ENCODE measurements around the gene MYBPH. TPM values are rescaled to one million over a fixed set of nuclear protein-coding genes. Genes with fewer than 3 reads are reported as not detected.

The MYBPH gene
- total RNA-seq, 2 experiments from 2014 or later, result not detected

GRCh38 chr1:203210350-203210749 lies 34.7 kb upstream of the MYBPH start:
- Histone ChIP-seq H3K9me3 (ENCODE audit: low read length) (no peaks in the 10 kb centered on the region; the same call in 1 of the 2 replicates), H2AFZ (ENCODE audit: low read length) (no peak overlapping the region), H3K9me2 (ENCODE audit: insufficient read depth, low read length) (no peaks in the 10 kb centered on the region), H3K36me3 (ENCODE audit: insufficient read depth, low read length) (no peaks in the 10 kb centered on the region), H3K4me3 (ENCODE audit: low read depth, low read length, poor library complexity, severe bottlenecking) (no peak overlapping the region), H4K20me1 (ENCODE audit: insufficient read depth, low read length) (no peaks in the 10 kb centered on the region), H3K4me1 (ENCODE audit: insufficient read depth, low read length, poor library complexity, severe bottlenecking) (no peaks in the 10 kb centered on the region), H3K4me2 (ENCODE audit: low read length) (no peak overlapping the region), H3K27ac (ENCODE audit: low read depth, low read length, poor library complexity, severe bottlenecking) (no peak overlapping the region), H3K79me2 (ENCODE audit: insufficient read depth, low read depth, low read length) (no peaks in the 10 kb centered on the region)
- BruUV-seq (replicated peaks), result no TSS peak
- TF ChIP-seq, protein P1, sequence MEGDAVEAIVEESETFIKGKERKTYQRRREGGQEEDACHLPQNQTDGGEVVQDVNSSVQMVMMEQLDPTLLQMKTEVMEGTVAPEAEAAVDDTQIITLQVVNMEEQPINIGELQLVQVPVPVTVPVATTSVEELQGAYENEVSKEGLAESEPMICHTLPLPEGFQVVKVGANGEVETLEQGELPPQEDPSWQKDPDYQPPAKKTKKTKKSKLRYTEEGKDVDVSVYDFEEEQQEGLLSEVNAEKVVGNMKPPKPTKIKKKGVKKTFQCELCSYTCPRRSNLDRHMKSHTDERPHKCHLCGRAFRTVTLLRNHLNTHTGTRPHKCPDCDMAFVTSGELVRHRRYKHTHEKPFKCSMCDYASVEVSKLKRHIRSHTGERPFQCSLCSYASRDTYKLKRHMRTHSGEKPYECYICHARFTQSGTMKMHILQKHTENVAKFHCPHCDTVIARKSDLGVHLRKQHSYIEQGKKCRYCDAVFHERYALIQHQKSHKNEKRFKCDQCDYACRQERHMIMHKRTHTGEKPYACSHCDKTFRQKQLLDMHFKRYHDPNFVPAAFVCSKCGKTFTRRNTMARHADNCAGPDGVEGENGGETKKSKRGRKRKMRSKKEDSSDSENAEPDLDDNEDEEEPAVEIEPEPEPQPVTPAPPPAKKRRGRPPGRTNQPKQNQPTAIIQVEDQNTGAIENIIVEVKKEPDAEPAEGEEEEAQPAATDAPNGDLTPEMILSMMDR (conservative IDR thresholded peaks at IDR 0.05; ENCODE audit: low read length), result no peak
- no peak for TF ChIP-seq EZH2phosphoT487 (IDR thresholded peaks at IDR 0.05; ENCODE audit: borderline replicate concordance, low read depth, low read length)
- POLR2A ChIA-PET, result no interaction called here
- intact Hi-C loops (cut with micrococcal nuclease; ENCODE audit: unreplicated experiment), result no loop called here
- CTCF ChIA-PET (ENCODE audit: unreplicated experiment), result no interaction called here
- DNase-seq (ENCODE audit: low spot score), result no peak

DNA sequence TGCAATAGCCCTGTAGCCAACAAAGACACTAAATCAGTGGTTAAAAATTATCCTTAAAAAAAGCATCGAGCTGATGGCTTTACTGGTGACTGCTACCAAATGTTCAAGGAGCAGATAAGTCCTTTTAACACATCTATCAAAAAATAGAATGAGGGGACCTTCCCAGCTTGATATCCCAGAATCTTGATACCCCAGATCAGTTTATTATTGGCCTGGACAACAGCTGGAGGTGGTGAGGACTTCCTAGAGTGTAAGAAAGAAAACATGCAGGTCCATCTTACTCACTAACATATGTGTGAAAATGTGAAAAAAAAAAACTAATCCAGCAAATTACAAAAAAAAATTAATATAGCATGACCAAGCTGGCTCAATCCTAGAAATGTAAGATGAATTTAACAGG lies 32.6 kb upstream of the MYBPH start:
- Histone ChIP-seq H3K4me3 (ENCODE audit: low read depth, low read length, poor library complexity, severe bottlenecking) (no peak overlapping the region), H3K9me3 (ENCODE audit: low read length) (no peaks in the 10 kb centered on the region; the same call in 1 of the 2 replicates), H3K36me3 (ENCODE audit: insufficient read depth, low read length) (no peaks in the 10 kb centered on the region), H3K27ac (ENCODE audit: low read depth, low read length, poor library complexity, severe bottlenecking) (no peak overlapping the region), H3K79me2 (ENCODE audit: insufficient read depth, low read depth, low read length) (no peaks in the 10 kb centered on the region), H3K4me1 (ENCODE audit: insufficient read depth, low read length, poor library complexity, severe bottlenecking) (no peaks in the 10 kb centered on the region), H3K9me2 (ENCODE audit: insufficient read depth, low read length) (no peaks in the 10 kb centered on the region), H3K4me2 (ENCODE audit: low read length) (no peak overlapping the region), H4K20me1 (ENCODE audit: insufficient read depth, low read length) (no peaks in the 10 kb centered on the region), H2AFZ (ENCODE audit: low read length) (no peak overlapping the region)
- no TSS peak for BruUV-seq (replicated peaks)
- intact Hi-C loops (cut with micrococcal nuclease; ENCODE audit: unreplicated experiment), result no loop called here
- TF ChIP-seq EZH2phosphoT487 (IDR thresholded peaks at IDR 0.05; ENCODE audit: borderline replicate concordance, low read depth, low read length), result no peak
- TF ChIP-seq, protein P1 (conservative IDR thresholded peaks at IDR 0.05; ENCODE audit: low read length), result no peak
- ChIA-PET POLR2A (no interaction called here), CTCF (ENCODE audit: unreplicated experiment) (interaction anchor here (0.9 kb wide), 1 partner anchor 35 kb away, joined by 4 read pairs; no protein-coding TSS in a partner anchor)
- DNase-seq (ENCODE audit: low spot score), result no peak

GRCh38 chr1:203207751-203208150 lies 32.1 kb upstream of the MYBPH start:
- intact Hi-C loops (cut with micrococcal nuclease; ENCODE audit: unreplicated experiment), result no loop called here

More at GRCh38 chr1:203207751-203208150, 32.1 kb upstream of the MYBPH start:
- Histone ChIP-seq H3K9me2 (ENCODE audit: insufficient read depth, low read length) (no peaks in the 10 kb centered on the region), H3K4me3 (ENCODE audit: low read depth, low read length, poor library complexity, severe bottlenecking) (no peak overlapping the region), H2AFZ (ENCODE audit: low read length) (no peak overlapping the region), H3K9me3 (ENCODE audit: low read length) (no peaks in the 10 kb centered on the region; the same call in 1 of the 2 replicates), H3K27ac (ENCODE audit: low read depth, low read length, poor library complexity, severe bottlenecking) (no peak overlapping the region), H3K36me3 (ENCODE audit: insufficient read depth, low read length) (no peaks in the 10 kb centered on the region), H3K79me2 (ENCODE audit: insufficient read depth, low read depth, low read length) (no peaks in the 10 kb centered on the region), H4K20me1 (ENCODE audit: insufficient read depth, low read length) (no peaks in the 10 kb centered on the region), H3K4me2 (ENCODE audit: low read length) (no peak overlapping the region), H3K4me1 (ENCODE audit: insufficient read depth, low read length, poor library complexity, severe bottlenecking) (no peaks in the 10 kb centered on the region)
- ChIA-PET POLR2A (no interaction called here), CTCF (ENCODE audit: unreplicated experiment) (interaction anchor here (0.9 kb wide), 1 partner anchor 35 kb away, joined by 4 read pairs; no protein-coding TSS in a partner anchor)
- TF ChIP-seq EZH2phosphoT487 (IDR thresholded peaks at IDR 0.05; ENCODE audit: borderline replicate concordance, low read depth, low read length), result no peak
- TF ChIP-seq, protein P1 (conservative IDR thresholded peaks at IDR 0.05; ENCODE audit: low read length), result no peak
- DNase-seq (ENCODE audit: low spot score), result no peak
- no TSS peak for BruUV-seq (replicated peaks)
